Cardiac septum (tissue), 1 donor: ENCODE measurements around the gene GALT. TPM values are rescaled to one million over a fixed set of nuclear protein-coding genes. Genes with fewer than 3 reads are reported as not detected.
A peak's percentile ranks its signal among the peaks of the same experiment; 100 is the strongest.

Experiments
- DNase-seq: peaks from one replicate; pipeline ENCODE4 v3.0.0-alpha.2; 2020; ENCODE audit warnings: low spot score
- intact Hi-C: fragments of 100-400 bp; cut with DNase I; formaldehyde crosslinking; loops from one replicate; pipeline ENCODE4 v1.14.0; 2022
- total RNA-seq: library from RNA; stranded (reverse); fragmentation: NEBNext Ultra II Directional; extraction: Animal tissue kit (Norgen Biotek cat#: 25700); gene quantifications from one replicate; pipeline ENCODE4 v1.2.1, GENCODE V29; 2021
- donor health status: DM: no; HTN: no; CAD: no.

Gene GALT
- total RNA-seq, 1 donor from 2014 or later, result 42.4 TPM

DNA sequence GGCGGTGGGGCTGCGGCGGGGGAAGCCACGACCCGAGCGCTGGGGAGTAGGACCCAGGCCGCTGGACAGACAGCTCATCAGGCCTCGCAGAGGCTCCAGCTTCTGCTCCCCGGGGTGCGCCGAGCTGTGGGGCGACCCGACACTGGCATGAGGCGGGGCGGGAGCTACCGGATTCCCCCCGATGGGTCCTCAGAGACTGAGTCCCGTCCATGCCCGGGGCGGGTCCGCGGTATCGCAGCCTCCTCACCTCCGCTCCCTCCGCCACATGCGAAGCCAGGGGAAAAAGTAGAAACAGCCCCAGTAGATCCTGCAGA is 18.5 kb downstream of the GALT start:
- DNase-seq, result no peak
- intact Hi-C loops, result loop anchor here (5.0 kb wide), 1 partner anchor 37 kb away; no protein-coding TSS in a partner anchor

DNA sequence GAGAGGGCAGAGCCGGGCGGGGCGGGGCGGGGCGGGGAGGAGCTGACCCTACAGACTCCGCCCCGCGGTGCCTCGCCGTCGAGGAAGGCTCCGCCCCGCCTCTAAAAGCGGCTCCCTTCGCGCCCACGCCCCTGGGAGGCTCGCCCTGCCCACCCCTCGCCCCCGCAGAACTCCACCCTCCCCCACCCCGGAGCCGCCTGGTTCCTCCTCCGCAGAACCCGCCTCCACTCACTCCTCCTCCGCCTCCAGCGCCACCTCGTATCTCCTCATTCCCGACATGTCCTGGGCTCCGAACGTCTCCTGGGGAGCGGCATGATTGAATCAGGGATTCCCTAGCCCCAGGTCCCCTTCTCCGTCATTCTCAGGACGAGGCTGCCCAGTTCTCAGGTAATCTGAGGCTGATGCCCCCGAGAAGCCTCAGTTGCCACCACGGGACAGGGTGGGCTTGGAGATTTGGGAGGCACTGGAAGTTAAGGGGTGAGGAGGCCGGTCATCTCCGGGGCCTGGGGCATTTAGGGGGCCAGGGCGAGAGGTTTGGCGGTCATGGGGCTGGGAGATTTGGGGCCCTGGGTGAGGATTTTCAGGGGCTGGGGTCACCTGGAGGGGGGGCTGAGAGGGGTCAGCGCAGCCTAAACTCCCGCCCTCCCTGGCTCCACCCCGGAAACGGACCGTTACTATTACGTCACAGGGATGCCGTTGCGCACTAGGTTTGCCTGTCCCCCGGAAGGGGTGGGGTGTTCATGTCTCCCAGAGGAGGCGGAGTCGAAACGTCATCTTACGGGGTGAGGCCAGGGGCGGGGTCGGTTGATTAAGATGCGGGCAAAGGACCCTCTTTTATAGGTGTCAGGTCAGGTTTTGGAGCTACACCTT is 19.1 kb downstream of the GALT start:
- peak; percentile 98 for DNase-seq
- intact Hi-C loops, result loop anchor here (5.0 kb wide), 1 partner anchor 37 kb away; no protein-coding TSS in a partner anchor

DNA sequence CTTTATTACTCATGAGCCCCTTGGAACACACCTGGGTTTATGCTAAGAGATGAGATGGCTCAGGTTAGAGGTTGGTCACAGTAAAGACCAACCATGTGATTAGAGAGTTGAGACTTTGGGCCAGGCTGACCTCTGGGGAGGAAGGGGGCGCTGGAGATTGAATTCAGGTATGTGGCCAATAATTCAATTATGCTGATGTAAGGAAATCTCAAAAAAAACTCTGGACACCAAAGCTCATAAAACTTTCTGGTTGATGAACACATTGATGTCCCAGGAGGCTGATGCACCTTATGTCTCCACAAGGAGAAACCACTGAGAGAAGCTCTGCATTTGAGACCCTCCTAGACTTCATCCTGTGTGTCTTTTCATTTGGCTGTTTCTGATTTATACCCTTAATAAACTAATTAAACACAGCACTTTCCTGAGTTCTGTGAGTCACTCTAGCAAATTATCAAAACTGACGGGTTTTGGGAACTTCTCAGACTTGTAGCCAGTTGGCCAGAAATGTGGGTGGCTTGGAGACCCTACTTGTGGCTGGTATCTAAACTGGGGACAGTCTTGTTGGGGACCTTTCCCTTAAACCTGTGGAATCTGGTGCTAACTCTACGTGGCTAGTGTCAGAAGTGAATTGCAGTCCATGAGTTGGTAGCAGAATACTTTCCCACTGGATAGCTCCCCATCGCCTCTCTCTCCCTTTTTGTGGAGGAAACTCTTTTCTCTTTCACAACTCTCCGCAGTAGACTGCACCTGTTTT is 23.5 kb downstream of the GALT start:
- intact Hi-C loops, result loop anchor here (5.0 kb wide), 1 partner anchor 32 kb away; no protein-coding TSS in a partner anchor
- no peak for DNase-seq

- no peak for DNase-seq
- intact Hi-C loops, result no loop called here
Measured at GRCh38 chr9:34671307-34671706, 24.8 kb downstream of the GALT start.

DNA sequence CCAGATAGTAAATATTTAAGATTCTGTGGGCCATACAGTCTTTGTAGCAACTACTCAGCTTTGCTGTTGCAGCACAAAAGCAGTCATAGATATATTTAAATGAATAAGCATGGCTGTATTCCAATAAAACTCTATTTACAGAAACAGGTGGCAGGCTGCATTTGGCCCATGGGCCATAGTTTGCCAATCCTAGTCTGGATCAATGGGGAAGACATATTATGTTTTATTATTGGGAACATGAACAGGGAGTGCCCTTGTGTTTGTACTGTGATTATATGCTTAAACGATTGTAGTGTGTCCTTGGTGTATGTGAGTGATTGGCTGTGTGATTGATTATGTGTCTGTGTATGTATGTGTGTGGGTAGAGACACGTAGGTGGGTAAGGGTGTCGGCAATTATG is 28.0 kb downstream of the GALT start:
- DNase-seq, result no peak
- intact Hi-C loops, result no loop called here

GRCh38 chr9:34675048-34675714 is 28.7 kb downstream of the GALT start:
- no peak for DNase-seq
- intact Hi-C loops, result no loop called here

- intact Hi-C loops, result no loop called here
- DNase-seq, result no peak
Measured at GRCh38 chr9:34675869-34676268, 29.4 kb downstream of the GALT start.

- intact Hi-C loops, result no loop called here
- peak; percentile 54 for DNase-seq
Measured at GRCh38 chr9:34684145-34684544, 37.7 kb downstream of the GALT start.

GRCh38 chr9:34684816-34685215 is 38.3 kb downstream of the GALT start:
- intact Hi-C loops, result no loop called here
- DNase-seq, result peak; percentile 56

GRCh38 chr9:34685591-34685990 is 39.1 kb downstream of the GALT start:
- intact Hi-C loops, result no loop called here
- DNase-seq, result peak; percentile 15

DNA sequence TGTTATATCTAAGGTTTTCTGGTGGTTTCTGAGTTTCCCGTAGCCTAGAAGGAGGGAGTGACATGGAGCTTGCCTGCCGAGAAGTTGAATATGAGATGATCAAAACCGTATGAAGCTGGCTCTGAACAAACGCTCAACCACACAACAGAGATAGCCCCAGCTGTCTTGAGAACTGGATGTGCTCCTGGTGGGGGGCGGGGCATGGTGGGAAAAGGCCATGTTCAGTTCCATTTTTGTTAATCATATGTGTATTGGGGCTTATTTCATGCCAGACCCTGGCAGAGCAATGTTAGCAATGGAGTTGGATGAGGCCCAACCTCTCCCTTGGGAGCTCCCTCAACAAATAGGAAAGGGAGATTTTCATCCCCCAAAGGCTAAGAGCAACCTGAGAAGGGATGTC is 39.8 kb downstream of the GALT start:
- DNase-seq, result peak; percentile 20
- intact Hi-C loops, result no loop called here

GRCh38 chr9:34686732-34687131 is 40.3 kb downstream of the GALT start:
- DNase-seq, result peak; percentile 10
- intact Hi-C loops, result no loop called here

DNA sequence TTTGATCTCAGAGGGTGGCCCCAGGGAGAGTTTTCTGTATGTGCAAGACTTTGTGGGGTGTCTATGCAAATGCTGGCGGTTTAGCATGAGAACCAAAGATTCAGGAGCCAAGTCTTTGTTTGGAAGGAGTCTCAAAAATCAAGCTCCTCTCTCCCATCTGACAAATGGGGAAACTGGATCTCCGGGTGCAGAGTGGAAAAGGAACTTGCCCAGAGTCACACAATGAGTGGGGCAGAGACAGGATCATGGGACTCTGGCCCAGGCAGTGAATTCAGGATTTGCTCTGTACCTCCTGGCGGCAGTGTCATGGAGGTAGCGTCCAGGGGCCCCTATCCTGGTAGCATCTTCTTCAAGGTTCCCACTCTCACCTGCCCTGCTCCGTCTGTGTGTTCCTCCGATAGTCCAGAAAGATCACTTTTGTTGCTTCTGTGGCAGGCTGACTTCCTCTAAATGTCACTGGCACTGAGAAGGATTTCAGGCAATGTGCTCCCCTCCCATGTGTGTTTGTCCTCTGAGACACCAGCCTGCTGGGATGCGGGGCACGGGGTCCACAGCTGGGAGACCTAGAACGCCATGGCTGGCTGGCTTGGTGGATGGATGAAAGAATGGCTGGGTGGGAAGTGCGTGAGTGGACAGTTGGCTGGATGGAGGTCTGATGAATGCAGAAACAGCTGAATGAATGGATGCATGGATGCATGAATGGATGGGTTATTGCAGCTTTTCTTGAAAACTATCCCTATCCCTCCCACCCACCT is 41.0 kb downstream of the GALT start:
- peak; percentile 43 for DNase-seq
- intact Hi-C loops, result no loop called here

- intact Hi-C loops, result no loop called here
- DNase-seq, result no peak
Measured at GRCh38 chr9:34688329-34689115, 42.0 kb downstream of the GALT start.

GRCh38 chr9:34689116-34689470 is 42.6 kb downstream of the GALT start:
- DNase-seq, result no peak
- intact Hi-C loops, result no loop called here

GRCh38 chr9:34689512-34689911 is 43.0 kb downstream of the GALT start:
- no peak for DNase-seq
- intact Hi-C loops, result no loop called here

DNA sequence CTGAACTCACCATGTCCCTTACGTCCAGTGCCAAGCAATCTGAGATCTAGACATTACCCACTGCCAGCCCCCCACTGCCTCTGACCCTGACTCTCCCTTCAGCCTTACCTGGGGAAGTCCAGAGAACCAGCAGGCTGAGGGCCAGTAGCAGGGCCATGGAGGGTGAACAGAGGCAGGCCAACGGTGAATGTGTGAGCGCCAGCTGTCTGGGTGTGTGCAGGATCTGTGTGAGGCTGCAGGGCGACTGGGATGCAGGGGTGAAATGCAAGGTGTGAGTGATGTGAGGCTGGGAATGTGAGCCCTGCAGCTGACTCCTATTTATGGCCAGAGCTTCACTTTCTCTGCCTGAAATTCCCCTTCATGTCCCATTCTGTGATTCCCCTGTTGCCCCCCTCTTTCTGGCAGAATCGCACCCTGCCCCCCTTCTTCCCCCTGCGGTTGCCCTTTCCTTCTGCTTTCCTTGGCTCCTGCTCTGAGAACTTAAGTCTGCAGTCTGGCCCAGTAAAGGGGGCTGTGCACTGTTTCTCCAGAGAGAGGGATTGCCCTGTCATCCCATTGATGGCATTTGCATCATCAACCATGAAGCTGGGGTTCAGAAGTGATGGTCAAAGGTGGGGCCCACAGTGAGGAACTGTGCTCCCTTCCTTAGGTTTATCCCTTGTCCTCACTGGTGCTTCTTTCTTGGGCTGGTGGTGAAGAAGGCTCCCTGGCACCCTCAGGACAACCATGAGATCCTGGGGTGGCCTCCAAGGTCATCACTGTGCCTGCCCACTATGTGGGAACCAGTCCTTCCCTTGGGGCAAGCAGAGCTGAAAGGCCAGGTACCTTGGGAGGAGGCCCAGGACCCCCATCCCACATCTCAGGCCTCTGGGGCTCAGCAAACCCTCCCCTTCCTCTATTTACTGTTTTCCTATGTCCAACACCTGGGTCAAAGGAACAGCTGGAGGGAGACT is 44.8 kb downstream of the GALT start, which contains the start of gene CCL19:
Gene CCL19 (minus strand): TSS at position 294 of the 953 bp plus-strand sequence. CDS start 137 bp downstream, at position 157.
- DNase-seq, result no peak

DNA sequence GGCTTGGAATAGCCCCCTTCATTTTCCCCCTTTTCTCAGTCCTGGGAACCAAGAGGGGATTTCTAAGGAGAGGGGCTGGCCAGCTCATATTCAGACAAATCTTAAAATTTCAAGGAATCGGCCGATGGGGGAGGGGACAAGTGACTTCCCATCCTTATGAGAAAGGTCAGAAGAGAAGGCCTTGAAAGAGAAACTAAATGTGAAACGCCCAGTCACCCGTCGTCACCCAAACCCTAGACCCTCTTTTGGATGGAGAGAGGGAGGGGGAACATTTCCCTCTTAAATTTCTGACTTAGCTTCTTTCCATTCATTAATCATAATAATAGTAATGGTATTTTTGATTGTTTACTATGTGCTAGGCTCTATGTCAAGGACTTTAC is 45.5 kb downstream of the GALT start:
- no peak for DNase-seq
- intact Hi-C loops, result no loop called here

More for the DNA sequence above, 44.8 kb downstream of the GALT start, which contains the start of gene CCL19:
- intact Hi-C loops, result no loop called here
